Left ventricle myocardium inferior (tissue), 1 donor: ENCODE results near the gene DARS2. TPM values are rescaled to one million over a fixed set of nuclear protein-coding genes. Genes with fewer than 3 reads are reported as not detected.
"Not testable (repeated sequence)": the region's sequence is repeated elsewhere in the genome, so short reads cannot be mapped to it uniquely, and the experiment has no call there.

Experiments
- DNase-seq: peaks from one replicate; pipeline ENCODE4 v3.0.0-alpha.2; 2020
- H3K27ac ChIP-seq: fragments of 200-600 bp; replicated peaks from 2 replicates; pipeline ENCODE4 v1.8.0; 2021
- H3K27me3 ChIP-seq: fragments of 200-600 bp; 2 replicates; pipeline ENCODE4 v1.8.0; 2021; ENCODE audit warnings: low read depth
- H3K36me3 ChIP-seq: fragments of 200-600 bp; 2 replicates; pipeline ENCODE4 v1.8.0; 2021
- H3K4me1 ChIP-seq: fragments of 200-600 bp; 2 replicates; pipeline ENCODE4 v1.8.0; 2021
- H3K4me3 ChIP-seq: fragments of 200-600 bp; 2 replicates; pipeline ENCODE4 v1.8.0; 2021; ENCODE audit warnings: mild to moderate bottlenecking, moderate library complexity
- H3K9me3 ChIP-seq: fragments of 200-600 bp; replicated peaks from 2 replicates; pipeline ENCODE4 v1.8.0; 2021
- intact Hi-C: fragments of 100-400 bp; cut with micrococcal nuclease; formaldehyde crosslinking; loops from one replicate; pipeline ENCODE4 v1.11.0; 2022
- total RNA-seq: library from RNA; stranded (reverse); fragmentation: NEBNext Ultra II Directional; extraction: Animal tissue kit (Norgen Biotek cat#: 25700); gene quantifications from one replicate; pipeline ENCODE4 v1.2.1, GENCODE V29; 2021
- TF ChIP-seq, protein P1 (sequence below): fragments of 200-600 bp; IDR thresholded peaks from 2 replicates; pipeline ENCODE4 v1.8.0; 2021; ENCODE audit warnings: antibody characterized with exemption, mild to moderate bottlenecking, borderline replicate concordance
- donor health status: DM: no; HTN: yes; CAD: no; lungs with severe emphysema.

Gene DARS2
- total RNA-seq, 1 donor from 2014 or later = 15.1 TPM

- TF ChIP-seq, protein P1, sequence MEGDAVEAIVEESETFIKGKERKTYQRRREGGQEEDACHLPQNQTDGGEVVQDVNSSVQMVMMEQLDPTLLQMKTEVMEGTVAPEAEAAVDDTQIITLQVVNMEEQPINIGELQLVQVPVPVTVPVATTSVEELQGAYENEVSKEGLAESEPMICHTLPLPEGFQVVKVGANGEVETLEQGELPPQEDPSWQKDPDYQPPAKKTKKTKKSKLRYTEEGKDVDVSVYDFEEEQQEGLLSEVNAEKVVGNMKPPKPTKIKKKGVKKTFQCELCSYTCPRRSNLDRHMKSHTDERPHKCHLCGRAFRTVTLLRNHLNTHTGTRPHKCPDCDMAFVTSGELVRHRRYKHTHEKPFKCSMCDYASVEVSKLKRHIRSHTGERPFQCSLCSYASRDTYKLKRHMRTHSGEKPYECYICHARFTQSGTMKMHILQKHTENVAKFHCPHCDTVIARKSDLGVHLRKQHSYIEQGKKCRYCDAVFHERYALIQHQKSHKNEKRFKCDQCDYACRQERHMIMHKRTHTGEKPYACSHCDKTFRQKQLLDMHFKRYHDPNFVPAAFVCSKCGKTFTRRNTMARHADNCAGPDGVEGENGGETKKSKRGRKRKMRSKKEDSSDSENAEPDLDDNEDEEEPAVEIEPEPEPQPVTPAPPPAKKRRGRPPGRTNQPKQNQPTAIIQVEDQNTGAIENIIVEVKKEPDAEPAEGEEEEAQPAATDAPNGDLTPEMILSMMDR = no peak
- no peak overlapping the region for H3K4me3 ChIP-seq
Measured at GRCh38 chr1:173870252-173871075, 46.0 kb downstream of the DARS2 start.

DNA sequence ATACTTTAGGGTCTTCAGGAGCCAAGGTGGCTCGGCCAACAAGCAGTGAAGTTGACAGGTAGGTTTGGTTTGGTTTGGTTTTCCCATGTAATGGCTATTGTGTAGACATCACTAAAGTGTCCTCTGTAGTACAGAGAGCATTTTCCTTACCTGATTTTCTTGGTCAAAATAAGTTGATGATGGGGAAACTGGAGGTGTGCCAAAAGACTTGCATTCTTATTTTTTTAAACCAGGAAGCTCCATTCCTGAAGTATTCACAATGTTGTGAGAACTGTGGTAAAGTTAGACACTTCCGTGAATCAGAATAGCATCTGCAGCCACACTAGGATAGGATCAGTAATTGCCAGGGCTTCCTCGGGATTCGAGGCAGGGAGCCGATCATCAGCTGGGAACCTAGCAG is 46.6 kb downstream of the DARS2 start:
- H3K36me3 ChIP-seq = peaks cover 34% of the 10 kb centered on the region
- DNase-seq = no peak
- no peak overlapping the region for H3K4me3 ChIP-seq
- H3K4me1 ChIP-seq = peaks cover 51% of the 10 kb centered on the region
- peaks cover 2% of the 10 kb centered on the region for H3K9me3 ChIP-seq
- intact Hi-C loops = no loop called here
- TF ChIP-seq, protein P1 = no peak
- H3K27me3 ChIP-seq = no peaks in the 10 kb centered on the region
- no peak overlapping the region for H3K27ac ChIP-seq

More at GRCh38 chr1:173870252-173871075, 46.0 kb downstream of the DARS2 start:
- H3K36me3 ChIP-seq = peaks cover 34% of the 10 kb centered on the region
- DNase-seq = no peak
- H3K9me3 ChIP-seq = peaks cover 2% of the 10 kb centered on the region
- H3K27me3 ChIP-seq = no peaks in the 10 kb centered on the region
- intact Hi-C loops = no loop called here
- peaks cover 57% of the 10 kb centered on the region for H3K4me1 ChIP-seq
- H3K27ac ChIP-seq = peak overlapping the region; percentile 99

DNA sequence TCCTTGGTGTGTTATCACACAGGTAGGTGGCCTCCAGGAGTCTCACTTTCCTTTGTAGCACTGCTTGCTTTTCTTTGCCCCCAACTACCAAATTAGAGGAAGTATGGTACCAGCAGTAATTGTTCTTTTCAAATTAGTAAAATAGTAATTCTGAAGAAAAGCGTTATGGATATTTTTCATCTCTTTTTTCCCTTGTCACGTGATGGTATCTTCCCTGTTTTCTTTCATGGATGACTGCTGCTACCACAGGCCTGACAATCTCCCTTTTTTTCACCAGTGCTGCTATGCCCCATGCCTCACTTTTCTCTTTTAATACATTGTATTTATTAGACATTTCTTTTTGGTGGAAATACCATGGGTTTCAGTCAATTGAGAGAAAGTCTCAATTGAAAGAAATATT is 47.0 kb downstream of the DARS2 start:
- Histone ChIP-seq H3K27me3 (no peaks in the 10 kb centered on the region), H3K36me3 (peaks cover 34% of the 10 kb centered on the region), H3K4me1 (peaks cover 47% of the 10 kb centered on the region), H3K4me3 (no peak overlapping the region), H3K9me3 (peaks cover 2% of the 10 kb centered on the region), H3K27ac (no peak overlapping the region)
- no peak for DNase-seq
- TF ChIP-seq, protein P1 = no peak
- intact Hi-C loops = no loop called here

- TF ChIP-seq, protein P1 = no peak
- H3K36me3 ChIP-seq = peaks cover 62% of the 10 kb centered on the region
Measured at GRCh38 chr1:173876732-173877131, 52.3 kb downstream of the DARS2 start.

GRCh38 chr1:173878251-173878650 is 53.8 kb downstream of the DARS2 start:
- Histone ChIP-seq H3K4me1 (no peaks in the 10 kb centered on the region), H3K27me3 (no peaks in the 10 kb centered on the region), H3K36me3 (peaks cover 61% of the 10 kb centered on the region), H3K27ac (no peak overlapping the region), H3K4me3 (no peak overlapping the region), H3K9me3 (peaks cover 2% of the 10 kb centered on the region)
- TF ChIP-seq, protein P1 = no peak
- intact Hi-C loops = no loop called here
- DNase-seq = no peak

More at GRCh38 chr1:173876732-173877131, 52.3 kb downstream of the DARS2 start:
- Histone ChIP-seq H3K4me1 (no peaks in the 10 kb centered on the region), H3K27me3 (no peaks in the 10 kb centered on the region), H3K9me3 (peaks cover 2% of the 10 kb centered on the region), H3K4me3 (no peak overlapping the region), H3K27ac (no peak overlapping the region)
- DNase-seq = no peak
- intact Hi-C loops = no loop called here

GRCh38 chr1:173881117-173881516 is 56.6 kb downstream of the DARS2 start:
- intact Hi-C loops, DNase-seq, H3K4me3 ChIP-seq, H3K27ac ChIP-seq, H3K27me3 ChIP-seq, H3K4me1 ChIP-seq, H3K9me3 ChIP-seq: not testable (repeated sequence)
- H3K36me3 ChIP-seq = peaks cover 46% of the 10 kb centered on the region
